NCI-H187 (cell line): ENCODE measurements around the gene MAPK12.

ENCODE experiments used
- DNase-seq, 2 experiments: peaks; one replicate each; lab custom pipeline; 2025; lab: John Stamatoyannopoulos, UW

MAPK12 gene

DNA sequence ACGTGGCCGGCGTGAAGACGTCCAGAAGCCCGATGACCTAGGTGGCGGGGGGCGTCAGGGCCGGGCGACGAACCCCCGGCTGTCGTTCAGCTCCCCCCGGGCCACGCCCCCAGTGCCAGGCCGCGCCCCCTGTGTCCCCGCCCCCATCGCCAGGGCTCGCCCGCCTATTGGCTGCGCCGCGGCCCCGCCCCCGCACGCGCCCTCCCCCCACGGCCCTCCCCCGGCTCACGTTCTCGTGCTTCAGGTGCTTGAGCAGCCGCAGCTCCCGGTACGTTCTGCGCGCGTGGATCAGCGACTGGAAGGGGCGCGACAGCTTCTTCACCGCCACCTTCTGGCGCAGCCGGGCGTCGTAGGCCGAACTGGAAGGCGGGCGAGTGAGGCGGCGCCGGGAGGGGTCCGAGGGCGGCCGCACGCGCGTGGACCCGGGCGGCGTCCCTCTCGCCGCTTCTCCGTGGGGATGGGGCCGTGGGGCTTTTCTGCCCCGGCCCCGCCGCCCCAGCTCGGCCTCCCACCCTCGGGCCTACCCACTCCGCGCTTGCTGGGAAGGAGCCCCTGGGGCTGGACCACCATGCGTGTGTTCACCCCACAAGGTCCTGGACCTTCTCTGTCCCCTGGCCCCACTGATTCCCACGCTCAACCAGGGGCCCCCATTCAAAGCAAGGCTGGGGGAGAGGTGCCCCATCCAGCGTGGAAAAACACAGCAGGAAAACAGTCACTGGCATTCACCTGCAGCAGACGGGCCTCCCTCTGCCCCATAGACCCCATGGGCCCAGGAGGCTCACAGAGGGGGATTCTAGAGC, 6.3 kb upstream of the MAPK12 start:
- no peak for DNase-seq

DNA sequence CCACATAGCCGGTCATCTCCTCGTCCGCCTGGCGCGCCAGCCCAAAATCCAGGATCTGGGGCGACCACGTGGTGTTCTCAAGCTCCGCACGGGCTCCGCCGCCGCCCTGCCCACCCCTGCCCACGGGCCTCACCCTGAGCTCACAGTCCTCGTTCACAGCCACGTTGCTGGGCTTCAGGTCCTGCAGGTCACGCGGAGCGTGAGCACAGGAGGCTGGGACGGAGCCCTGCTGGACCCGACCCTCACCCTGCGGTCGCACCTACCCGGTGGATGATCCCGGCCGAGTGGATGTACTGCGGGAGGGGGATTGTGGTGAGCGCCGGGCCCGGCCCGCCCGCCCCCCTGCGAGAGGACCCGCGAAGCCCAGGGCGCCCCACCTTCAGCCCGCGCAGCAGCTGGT, 5.5 kb upstream of the MAPK12 start:
- DNase-seq = no peak

DNA sequence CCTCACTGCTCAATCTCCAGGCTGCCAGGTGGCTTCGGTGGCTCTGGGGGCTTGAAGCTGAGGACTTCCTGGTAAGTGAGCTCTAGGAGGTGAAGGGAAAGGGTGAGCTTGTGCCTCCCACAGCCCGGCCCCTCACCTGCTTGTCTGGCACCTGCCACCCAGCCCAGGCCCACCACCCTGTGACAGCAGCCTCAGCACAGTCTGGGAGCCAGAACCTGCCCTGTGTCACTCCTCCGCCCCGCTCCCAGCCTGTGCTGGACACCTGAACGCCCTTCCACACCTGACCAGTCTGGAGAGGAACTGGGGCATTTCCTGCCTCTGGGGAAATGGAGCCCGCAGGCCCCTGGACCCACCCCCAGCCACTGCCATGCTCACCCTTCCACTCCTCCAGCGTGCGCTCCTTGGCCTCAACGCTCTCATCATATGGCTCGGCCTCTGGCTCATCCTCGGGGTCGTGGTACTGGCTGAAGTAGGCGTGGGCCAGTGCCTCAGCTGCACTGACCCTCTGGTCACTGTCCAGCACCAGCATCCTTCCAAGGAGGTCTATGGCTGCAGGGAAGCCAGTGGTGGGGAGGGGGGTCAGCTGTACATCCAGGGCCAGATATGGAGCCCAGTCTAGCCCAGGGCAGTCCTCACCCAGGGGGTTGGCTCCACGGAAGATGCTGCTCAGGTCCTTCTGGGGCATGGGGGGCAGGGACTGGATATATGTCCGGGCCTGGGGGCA, 3.6 kb upstream of the MAPK12 start:
- DNase-seq = no peak

DNA sequence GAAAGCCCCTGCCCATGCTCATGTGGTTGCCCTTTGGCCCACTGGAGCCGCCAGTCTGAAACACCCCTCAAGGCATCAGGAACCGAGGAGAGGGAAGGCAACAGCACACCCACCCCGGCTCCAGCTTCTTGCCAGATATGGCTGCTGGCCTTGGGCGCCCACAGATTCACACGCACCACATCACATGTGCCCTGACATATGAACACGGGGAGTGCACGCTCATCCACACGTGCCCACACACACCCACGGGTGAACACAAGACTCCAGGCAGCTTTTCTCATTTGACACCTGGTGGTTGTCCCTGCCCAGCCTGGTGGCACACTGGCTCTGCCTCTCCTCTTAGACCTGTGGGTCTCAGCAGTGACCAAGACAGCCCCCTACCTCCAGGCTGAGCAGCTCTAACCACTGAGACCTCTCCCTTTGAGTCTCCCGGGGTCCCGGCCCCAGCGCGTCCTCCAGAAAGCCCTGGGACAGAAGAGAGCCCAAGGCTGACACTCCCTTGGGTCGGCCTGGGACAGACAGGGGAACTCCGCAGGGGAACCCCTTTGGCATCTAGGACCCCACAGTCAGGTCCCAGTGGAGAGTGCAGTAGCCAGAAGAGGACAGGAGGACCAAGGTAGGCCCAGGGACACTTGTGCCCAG, 2.7 kb upstream of the MAPK12 start:
- no peak for DNase-seq

DNA sequence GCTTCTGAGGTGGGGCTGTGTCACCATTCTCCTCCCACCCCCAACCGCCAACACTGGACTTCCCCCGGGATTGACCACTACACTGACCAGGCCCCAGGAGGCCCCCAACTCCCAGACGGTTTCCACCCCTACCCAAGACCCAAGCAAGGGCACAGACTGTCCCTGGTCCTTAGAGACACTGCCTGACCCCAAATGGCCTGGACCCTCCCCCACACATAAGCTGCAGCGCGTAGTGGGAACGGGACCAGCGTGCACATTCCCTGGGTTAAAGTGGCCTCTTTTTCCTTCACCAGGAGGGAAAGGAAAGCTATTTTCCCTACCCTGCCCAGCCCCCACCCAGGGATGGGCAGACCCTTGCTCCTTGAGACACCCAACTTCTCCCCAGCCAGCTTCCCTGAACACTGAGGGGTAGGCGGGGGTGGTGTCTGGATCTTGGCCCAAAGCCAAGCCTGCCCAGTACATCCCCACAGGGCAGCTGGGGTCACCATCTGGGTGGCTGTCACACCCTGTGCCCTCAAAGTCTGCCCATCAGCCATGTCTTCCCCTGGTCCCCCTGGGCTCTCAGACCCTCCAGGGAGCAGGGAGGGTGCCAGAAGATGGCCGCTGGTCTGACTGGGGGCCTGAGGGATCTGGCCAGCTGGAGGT, 1.6 kb upstream of the MAPK12 start:
- DNase-seq = no peak

DNA sequence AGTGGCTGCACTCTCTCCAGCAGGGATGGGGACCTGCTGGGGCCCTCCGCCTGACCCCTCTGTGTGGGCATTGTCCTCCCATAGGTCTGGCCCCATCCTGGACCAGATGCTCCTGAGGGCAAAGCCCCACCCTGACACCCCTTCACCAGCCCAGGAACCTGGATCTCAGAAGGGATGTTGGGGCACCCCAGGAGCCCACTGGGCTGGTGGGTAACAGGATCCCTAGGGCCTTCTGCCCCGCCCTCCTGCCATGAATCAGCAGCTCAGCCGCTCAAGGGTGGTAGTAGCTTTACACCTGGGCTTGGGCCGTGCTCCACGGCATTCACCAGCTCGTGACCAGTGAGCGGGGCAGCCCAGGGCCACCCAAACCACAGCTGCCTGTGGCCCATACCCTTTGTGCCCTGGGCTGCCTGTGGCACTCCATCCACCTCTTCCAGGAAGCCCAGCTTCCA, 1.0 kb upstream of the MAPK12 start:
- DNase-seq = no peak

DNA sequence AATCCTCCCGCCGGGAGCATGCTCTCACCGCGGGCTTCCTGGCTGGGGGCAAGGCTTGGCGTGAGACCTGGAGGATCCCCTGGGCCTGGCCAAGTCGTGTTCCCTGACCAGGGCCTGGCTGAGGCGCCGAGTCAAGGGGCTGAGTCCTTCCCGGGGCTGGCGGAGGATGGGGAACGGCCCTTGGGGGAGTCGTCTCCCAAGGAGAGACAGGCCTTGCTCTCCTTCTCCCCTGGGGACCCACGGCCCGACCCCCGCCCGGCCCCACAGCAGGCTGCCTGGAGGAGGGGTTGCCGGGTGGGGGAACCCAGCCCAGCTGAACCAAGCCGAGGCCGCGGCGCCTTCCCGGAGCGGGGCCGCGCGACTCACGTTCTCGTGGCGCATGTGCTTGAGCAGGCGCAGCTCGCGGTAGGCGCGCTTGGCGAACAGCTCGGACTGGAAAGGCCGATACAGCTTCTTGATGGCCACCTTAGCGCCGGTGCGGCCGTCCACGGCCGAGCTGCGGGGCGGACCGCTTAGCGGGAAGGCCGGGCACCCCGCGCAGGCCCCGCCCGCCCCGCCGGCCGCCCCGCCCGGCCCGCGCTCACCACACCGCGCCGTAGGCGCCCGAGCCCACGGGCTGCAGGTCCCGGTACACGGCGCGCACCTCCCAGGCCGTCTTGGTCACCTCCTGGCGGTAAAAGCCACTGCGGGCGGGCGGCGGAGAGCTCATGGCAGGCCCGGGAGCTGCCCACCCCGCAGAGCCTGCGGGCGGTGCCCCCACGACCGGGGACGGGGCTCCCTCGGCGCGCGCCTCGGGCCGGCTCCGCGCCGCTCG, 475 bp downstream of the MAPK12 start:
- no peak for DNase-seq

DNA sequence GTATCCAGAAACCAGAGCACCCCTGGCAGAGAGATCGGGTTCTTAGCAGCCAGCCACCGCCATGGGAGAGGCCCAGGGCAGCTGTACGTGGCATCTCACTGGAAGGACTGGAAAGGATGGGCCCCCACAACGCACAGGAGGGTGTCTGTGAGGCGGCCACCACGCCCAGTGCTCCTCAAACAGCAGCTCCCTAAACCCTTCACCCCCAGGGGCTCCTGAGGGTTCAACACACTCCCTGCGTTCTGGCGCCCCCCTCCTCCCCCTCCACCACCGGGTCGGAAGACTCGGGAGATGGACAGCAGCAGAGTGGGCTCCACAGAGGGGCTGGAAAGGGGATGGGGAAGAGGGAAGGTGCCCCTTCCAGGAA, 1.1 kb downstream of the MAPK12 start:
- DNase-seq = no peak

DNA sequence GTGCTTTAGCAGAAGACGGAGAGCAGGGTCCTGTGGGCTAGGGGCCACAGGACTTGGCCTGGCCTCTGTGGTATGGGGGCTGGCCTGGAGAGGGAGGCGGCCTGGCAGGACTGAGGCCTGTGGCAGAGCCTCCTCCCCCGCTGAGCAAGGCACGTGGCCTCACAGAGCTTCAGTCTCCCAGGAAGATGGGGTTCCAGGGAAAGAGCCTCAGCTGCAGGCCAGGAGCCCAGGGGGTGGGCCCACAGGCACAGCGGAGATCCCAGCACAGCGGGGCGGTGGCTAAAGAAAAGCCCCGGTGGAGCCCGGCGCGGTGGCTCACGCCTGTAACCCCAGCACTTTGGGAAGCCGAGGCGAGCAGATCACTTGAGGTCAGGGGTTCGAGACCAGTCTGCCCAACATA, 2.2 kb downstream of the MAPK12 start:
- no peak for DNase-seq

DNA sequence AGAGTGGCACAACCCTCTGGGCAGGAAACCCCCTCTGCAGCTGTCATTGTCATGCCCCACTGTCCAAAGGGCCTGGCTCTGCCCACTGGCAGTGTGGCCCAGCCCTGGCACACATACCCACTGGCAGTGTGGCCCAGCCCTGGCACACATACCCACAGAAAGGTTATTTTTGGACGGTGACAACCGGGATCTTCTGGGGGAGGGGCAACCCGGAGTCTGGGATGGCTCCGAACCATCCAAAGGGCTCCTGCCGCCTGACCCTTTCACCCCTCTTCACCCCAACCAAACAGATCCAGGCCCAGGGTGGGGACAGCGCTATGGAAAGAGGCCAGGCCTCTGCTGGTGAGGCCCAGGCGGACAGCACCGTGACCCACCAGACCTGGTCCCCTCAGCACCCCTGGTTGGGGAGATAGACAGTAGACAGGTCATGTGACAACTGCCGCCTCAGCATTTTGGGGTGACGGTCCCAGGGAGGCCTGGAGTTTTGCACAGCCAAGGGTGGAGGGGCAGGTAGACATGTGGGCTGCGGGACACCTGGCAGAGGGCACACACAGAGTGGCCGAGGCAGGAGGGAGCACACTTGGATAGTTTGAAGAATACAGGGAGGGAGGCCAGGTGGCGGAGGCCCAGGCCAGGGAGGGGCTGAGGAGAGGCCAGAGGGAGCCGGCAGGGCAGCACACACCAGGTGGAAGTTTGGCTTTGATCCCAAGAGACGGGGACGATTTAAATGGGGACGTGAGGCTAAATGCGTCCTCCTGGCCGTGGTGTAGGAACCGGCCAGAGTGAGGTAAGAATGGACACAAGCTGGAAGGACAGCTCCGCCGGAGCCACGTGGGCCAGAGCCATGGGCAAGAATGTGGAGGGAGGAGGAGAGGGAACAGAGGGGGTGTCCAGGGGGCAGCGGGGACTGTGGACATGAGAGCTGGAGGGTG, 2.9 kb downstream of the MAPK12 start:
- no peak for DNase-seq

DNA sequence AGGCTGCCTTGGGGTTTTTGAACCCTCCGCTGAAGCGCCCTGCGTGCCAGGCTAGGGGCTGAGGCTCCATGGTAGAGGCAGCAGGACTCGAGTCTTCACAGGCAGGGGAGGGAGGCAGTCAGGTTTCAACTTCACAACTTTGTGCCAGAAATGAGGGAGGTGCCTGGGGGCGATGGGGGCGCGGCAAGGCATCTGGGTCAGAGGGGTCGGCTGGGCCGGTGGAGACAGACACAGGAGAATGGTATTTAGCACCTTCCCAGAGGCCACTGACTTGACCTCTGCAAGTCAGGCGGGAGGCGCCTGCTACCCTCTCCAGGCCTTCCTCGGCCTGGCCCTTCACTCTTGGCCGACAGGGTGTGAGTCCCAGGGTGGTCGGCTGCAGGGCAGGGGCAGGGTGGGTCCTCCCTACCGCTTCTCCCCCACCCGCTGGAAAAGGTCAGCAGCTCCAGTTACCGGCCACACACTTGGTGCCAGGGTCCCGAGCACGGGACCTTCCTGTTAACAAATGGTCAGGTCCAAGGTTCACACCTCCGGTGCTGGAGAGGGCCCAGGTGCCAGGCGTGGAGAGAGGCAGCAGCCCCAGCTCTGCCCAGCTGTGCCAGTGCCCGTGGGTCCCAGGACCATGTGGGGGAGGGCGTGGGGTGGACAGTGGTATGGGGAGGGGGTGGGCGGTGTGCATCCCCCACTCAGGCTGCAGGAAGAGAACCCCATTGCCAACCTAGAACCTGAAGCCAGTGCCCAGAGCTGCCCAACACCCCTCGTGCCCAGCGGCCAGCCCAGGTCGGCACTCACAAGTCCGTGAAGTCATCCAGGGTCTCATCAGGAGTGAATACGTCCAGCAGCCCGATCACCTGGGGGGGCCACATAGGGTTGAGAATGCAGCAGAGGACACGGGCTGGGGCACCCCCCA, 3.8 kb downstream of the MAPK12 start:
- DNase-seq = no peak

DNA sequence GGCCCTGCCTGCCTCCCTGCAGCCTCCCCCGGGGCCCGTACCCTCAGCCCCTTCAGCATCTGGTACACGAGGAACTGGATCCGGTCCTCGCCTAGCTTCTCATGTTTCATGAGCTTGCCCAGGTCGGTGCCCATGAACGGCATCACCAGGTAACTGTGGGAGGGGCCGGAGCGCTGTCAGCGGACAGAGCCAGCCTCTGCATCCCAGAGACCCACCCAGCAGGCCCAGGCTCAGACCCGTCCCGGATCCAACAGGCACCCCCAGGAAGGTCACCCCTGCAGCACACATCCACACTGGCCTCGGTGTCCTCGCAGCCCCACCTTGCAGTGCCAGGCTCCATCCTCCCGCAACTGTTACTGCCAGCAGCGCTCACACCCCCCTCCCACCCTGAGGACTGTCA, 4.4 kb downstream of the MAPK12 start:
- DNase-seq = no peak

DNA sequence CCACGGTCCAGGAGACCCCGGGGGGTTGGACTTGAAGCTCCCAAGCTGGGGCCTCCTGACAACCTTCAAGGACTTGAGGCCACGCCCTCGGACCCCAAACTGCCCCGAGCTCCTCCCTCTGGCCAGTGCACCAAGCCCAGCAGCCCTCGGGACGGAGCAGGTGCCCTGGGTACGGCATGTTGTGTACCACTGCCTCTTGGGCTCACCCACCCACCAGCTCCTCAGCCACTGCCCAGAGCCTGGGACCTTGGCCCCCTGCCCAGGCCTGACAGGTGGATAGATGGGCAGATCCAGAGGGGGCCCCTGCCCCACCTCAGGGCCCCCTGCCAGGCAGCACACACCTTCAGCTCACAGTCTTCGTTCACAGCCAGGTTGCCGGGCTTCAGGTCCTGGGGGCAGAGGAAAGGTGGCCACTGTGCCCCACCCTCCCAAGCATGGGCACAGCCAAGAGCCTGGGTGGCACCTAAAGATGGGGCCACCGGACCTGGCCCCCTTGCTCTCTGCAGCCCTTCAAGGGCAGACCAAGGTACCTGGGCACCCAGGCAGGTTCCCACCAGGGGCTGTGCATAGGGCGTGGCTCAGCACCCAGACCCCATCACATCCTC, 5.1 kb downstream of the MAPK12 start:
- no peak for DNase-seq

DNA sequence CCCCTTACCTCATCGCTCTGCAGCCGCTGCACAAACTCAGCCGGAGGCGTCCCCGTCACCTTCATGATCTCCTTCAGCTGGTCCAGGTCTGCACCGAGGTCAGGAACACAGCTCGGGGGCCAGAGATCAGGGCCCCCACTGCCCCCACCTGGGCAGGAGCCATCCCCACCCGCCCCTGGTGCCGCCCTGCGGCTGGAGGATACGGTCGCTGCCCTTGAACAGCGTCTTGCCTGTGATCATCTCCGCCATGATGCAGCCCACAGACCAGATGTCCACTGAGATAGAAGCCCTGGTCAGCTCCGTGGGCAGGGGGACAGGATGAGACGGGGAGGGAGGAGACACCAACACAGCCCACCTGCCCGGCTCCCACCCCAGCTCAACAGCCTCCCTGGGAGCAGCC, 5.9 kb downstream of the MAPK12 start:
- DNase-seq = no peak

DNA sequence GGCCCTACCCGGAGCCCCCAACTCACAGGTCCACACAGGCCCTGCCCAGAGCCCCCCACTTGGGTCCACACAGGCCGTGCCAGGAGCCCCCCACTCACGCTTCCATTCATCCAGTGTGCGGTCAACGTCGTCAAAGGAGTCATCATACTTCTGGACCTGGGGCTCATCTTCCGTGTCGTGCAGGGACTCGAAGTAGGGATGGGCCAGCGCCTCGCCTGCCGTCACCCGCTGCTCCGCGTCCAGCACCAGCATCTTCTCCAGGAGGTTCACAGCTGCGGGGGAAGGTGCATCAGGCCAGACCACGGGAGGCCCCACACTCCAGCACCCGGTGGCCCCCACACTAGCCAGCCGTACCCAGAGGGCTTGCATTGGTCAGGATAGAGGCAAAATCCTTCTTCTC, 6.4 kb downstream of the MAPK12 start:
- no peak for DNase-seq

DNA sequence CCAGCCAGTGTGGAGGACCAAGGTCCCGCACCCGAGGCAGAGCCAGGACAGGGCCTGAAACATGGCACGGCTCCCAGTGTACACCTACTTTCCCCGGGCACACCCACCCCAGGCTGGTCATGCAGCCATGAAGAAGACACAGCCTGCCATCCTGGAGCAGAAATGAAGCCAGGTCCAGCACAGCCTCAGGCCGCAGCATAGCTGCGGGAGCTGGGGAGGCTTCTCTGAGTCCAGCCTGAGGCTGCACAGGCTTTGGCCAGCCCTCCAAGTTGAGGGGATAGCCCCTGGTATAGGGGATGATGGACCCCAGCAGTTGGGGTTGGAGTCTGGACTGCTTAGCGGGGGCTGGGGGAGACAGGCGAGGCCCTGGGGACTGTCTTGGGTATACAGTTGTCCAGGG, 7.5 kb downstream of the MAPK12 start:
- DNase-seq = no peak

DNA sequence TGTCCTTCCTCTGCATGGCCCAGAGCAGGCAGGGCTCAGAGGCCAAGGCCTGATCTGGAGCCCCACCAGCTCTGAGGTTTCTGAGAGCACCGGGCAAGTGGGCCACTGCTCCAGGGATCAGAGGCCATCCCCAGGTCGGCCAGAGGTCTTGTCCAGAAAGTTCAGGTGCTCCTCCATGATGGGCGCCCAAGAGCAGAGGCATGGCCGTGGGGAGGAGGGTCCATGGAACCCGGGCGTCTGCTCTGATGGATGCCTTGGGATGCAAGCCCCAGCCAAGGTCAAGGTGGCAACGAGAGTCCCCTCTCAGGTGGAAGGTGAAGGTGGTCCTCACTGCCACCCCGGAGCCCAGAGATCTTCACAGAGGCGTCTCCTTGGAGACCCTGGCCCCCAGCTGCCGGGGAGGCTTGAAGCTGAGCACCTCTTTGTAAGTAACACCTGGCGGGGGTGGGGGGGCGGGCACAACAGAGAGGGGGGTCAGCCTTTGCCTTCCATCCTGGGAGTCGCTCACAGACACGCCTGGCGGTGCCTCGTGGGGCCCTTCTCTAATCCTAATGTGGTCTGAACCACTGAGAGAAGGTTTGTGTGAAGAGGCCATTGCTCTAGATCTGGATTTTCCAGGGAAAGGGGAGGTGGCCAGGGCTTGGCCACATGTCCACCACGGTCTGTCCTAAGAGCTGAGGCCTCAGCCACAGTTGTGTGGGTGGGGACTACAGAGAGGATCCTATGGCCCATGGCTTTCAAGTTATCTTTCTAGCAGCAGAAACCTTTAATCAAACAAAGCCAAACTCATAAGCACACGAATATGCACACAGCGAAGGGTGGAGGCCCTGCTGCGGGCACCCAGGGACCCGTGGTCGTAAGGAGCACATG, 8.2 kb downstream of the MAPK12 start:
- DNase-seq = no peak
